ENCODE measurements around the gene HES4.

The HES4 gene, protein sequence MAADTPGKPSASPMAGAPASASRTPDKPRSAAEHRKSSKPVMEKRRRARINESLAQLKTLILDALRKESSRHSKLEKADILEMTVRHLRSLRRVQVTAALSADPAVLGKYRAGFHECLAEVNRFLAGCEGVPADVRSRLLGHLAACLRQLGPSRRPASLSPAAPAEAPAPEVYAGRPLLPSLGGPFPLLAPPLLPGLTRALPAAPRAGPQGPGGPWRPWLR

DNA sequence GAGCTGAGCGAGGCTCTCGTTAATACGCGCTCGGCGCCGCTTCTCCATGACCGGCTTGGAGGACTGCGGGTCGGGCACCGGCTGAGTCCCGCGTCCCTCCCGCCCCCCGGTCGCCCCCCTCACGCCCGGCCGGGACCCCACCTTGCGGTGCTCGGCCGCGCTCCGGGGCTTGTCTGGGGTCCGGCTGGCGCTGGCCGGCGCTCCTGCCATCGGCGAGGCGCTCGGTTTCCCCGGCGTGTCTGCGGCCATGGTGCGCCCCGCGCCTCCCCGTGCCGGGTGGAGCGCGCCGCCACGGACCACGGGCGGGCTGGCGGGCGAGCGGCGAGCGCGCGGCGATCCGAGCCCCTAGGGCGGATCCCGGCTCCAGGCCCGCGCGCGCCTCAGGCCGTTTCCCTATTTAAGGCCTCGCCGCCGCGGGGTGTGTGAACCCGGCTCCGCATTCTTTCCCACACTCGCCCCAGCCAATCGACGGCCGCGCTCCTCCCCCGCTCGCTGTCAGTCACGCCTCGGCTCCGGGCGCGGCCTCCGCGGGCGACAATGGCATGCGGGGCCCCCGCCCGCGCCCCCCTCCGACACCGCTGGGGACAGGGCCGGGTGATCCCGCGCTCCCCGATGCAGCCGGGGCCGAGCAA is at the start of gene HES4:
Gene HES4, minus strand, starts transcription at position 373 of the 632 bp plus-strand sequence. Its CDS starts 124 bp downstream, at position 249.
- peak; percentile 65 for DNase-seq

DNA sequence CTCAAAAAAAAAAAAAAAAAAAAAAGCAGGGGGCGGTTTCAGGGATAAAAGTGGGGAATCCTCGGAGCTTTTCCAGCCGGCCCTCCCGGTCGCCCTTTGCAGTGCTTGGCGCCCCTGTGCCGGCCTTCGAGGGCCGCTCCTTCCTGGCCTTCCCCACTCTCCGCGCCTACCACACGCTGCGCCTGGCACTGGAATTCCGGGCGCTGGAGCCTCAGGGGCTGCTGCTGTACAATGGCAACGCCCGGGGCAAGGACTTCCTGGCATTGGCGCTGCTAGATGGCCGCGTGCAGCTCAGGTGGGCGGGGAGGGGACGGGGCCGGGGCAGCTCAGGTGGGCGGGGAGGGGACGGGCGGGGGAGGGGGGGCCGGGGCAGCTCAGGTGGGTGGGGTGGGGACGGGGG is 48.9 kb upstream of the HES4 start:
- DNase-seq: no peak

DNA sequence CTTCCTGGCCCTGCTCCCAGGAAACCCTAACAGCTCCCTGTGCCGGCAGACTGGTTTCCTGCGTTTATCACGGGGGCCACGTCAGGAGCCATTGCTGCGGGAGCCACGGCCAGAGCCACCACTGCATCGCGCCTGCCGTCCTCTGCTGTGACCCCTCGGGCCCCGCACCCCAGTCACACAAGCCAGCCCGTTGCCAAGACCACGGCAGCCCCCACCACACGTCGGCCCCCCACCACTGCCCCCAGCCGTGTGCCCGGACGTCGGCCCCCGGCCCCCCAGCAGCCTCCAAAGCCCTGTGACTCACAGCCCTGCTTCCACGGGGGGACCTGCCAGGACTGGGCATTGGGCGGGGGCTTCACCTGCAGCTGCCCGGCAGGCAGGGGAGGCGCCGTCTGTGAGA is 48.1 kb upstream of the HES4 start:
- DNase-seq: no peak

DNA sequence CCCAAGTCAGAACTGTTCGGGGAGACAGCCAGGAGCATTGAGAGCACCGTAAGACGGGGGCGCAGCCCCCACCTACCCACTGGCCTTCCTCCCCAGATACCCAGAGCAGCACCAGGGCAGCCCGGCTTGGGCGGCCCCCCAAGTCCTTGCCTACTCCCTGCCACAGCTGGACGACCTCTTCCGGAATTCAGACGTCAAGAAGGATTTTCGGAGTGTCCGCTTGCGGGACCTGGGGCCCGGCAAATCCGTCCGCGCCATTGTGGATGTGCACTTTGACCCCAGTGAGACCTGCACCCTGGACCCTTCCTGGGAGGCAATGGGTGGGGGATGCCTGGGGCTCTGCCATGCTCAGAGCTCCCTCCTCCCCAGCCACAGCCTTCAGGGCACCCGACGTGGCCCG is 47.5 kb upstream of the HES4 start:
- DNase-seq: no peak

DNA sequence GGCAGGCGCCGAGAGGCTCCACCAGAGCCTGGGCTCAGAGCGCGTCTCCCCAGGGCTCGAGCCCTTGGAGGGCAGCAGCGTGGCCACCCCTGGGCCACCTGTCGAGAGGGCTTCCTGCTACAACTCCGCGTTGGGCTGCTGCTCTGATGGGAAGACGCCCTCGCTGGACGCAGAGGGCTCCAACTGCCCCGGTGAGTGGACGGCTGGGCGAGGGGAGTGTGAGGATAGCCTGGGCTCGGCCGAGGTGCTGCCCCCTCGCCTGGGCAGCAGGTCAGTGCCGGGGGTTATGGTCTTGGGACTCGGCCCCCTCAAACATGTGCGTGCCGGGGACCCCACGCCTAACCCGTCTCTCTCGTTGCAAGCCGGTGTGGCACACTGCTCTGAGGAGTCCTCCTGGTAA is 46.9 kb upstream of the HES4 start:
- no peak for DNase-seq

DNA sequence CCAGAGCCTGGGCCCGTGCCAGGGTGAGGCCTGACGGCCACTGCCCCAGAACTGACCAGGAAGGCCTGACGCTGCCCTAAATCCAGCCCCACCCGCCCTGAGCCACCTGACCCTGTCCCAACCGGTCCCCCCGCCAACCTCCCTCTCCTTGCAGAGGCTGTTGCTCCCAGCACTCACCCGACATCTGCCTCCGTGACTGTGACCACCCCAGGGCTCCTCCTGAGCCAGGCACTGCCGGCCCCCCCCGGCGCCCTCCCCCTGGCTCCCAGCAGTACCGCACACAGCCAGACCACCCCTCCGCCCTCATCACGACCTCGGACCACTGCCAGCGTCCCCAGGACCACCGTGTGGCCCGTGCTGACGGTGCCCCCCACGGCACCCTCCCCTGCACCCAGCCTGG is 46.3 kb upstream of the HES4 start:
- no peak for DNase-seq

DNA sequence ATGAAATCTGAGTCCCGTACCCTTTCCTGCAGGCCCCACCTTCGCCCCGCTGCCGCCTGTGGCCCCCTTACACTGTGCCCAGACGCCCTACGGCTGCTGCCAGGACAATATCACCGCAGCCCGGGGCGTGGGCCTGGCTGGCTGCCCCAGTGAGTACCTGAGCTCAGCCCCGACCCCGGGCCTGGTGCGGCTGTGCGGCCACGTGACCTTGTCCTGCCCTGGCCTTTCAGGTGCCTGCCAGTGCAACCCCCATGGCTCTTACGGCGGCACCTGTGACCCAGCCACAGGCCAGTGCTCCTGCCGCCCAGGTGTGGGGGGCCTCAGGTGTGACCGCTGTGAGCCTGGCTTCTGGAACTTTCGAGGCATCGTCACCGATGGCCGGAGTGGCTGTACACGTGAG is 45.2 kb upstream of the HES4 start:
- no peak for DNase-seq

DNA sequence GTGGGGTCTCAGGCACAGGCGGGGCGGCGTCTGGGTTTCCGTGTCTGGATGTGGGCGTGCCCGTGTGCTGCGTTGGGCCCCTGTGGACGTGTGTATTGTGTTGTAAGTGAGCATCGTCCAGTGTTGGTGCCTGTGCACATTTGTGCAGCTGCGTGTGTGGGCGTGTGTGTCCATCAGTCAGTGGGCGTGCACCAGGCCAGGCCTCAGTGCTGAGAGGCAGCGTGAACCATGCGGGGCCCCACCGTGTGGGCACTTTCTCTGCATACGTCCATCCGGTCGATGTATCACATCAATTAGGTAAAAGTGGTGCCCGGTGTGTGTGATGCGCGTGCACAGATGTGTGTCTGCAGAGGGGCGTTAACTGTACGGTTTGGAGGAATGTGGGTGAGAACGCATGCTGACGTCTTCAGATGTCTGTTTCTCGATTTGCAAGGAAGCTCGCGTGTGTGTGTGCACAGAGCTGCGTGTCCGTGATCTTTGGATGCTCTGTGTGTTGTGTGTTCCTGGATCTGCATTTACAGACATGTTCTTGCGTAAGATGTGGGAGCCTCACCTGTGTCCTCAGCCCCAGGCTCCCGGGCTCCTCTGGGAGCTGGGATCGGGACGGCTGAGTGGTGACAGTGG is 44.7 kb upstream of the HES4 start:
- no peak for DNase-seq

DNA sequence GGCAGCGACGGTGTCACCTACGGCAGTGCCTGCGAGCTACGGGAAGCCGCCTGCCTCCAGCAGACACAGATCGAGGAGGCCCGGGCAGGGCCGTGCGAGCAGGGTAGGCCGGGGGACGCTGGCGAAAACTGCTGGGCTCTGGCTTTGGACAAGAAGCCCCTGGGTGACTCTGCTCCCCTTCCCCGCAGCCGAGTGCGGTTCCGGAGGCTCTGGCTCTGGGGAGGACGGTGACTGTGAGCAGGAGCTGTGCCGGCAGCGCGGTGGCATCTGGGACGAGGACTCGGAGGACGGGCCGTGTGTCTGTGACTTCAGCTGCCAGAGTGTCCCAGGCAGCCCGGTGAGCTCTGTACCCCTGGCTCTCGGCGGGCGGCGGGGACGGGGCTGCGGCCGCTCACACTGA is 44.0 kb upstream of the HES4 start:
- no peak for DNase-seq

DNA sequence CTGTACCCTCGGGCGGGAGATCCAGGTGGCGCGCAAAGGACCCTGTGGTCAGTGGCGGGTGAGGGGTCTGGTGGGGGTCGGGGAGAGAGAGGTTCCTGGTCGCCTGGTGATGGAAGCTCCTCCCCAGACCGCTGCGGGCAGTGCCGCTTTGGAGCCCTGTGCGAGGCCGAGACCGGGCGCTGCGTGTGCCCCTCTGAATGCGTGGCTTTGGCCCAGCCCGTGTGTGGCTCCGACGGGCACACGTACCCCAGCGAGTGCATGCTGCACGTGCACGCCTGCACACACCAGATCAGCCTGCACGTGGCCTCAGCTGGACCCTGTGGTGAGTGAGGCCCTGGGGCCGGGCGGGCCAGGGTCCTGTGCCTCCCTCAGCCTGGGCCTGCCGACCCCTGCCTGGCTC is 43.5 kb upstream of the HES4 start:
- DNase-seq: no peak

DNA sequence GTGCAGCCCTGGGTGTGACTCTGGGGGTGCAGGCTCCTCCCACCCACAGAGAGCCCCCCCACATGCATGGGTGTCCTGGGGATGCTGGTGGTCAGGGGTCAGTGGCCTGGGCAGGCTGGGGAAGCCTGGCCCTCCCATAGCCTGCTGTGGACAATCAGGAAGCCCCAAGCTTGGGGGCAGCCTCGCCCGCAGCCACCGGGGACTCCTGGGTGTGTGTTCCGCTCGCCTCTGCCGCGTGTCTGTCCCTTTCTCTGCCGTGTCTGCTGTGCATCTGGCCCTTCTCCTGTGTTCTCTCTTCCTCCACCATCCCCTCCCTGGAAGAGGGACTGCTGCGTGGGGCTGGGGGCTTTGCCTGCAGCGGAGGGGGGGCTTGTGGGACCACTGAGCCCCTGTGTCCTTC is 42.9 kb upstream of the HES4 start:
- no peak for DNase-seq

DNA sequence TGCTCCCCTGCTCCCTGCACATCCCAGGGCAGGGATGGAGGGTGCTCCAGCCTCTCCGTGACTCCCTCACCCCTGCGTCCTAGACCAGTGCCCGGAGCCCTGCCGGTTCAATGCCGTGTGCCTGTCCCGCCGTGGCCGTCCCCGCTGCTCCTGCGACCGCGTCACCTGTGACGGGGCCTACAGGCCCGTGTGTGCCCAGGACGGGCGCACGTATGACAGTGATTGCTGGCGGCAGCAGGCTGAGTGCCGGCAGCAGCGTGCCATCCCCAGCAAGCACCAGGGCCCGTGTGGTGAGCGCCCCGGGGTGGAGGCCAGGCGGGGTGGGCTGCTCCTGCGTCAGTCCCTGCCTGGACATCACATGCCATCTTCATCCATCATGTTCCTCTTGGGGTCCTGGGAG is 42.0 kb upstream of the HES4 start:
- DNase-seq: no peak

DNA sequence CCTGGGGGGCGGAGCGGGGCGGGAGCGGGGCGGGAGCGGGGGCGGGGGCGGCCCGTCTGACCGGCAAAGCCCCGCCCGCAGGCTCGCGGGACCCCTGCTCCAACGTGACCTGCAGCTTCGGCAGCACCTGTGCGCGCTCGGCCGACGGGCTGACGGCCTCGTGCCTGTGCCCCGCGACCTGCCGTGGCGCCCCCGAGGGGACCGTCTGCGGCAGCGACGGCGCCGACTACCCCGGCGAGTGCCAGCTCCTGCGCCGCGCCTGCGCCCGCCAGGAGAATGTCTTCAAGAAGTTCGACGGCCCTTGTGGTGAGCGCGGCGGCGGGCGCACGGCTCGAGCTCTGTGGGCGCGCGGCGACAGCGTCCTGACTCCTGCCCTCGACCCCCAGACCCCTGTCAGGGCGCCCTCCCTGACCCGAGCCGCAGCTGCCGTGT is 41.2 kb upstream of the HES4 start:
- no peak for DNase-seq

DNA sequence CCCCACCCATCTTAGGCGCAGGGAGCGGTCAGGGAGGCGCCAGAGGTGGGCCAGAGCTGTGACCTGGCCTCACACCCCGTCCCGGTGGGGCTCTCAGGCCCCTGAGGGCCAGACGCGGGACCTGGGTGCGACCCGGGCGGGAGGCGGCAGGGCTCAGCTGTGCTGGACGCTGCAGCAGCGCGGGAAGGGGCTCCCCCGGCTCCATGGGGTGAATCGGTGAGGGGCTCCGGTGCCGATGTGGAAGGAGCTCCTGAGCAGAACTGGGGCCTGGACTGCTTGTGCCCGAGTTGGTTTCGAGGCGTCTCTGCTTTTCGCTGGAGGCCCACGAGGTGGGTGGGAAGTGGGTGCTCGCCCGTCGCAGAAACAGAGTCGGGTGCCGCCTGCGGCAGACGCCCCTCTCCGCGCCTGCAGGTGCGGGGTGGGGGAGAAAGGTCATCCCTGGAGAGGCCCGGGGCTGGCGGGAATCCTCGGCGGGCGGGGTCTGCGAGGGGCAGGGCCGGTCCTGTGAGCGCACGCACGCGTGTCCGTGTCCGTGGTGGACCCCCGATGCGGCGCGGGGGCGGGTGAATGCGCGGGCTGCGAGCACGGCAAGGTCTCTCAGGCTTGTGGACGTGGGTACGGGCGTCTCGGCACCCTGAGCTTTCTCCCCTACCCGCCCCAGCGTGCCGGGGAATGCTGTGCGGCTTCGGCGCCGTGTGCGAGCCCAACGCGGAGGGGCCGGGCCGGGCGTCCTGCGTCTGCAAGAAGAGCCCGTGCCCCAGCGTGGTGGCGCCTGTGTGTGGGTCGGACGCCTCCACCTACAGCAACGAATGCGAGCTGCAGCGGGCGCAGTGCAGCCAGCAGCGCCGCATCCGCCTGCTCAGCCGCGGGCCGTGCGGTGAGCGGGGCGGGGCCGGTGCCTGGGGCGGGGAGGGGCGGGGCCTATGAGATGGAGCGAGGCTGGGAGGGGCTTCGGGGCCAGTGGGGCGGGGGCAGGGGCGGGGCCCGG is 40.4 kb upstream of the HES4 start:
- DNase-seq: peak; percentile 53

DNA sequence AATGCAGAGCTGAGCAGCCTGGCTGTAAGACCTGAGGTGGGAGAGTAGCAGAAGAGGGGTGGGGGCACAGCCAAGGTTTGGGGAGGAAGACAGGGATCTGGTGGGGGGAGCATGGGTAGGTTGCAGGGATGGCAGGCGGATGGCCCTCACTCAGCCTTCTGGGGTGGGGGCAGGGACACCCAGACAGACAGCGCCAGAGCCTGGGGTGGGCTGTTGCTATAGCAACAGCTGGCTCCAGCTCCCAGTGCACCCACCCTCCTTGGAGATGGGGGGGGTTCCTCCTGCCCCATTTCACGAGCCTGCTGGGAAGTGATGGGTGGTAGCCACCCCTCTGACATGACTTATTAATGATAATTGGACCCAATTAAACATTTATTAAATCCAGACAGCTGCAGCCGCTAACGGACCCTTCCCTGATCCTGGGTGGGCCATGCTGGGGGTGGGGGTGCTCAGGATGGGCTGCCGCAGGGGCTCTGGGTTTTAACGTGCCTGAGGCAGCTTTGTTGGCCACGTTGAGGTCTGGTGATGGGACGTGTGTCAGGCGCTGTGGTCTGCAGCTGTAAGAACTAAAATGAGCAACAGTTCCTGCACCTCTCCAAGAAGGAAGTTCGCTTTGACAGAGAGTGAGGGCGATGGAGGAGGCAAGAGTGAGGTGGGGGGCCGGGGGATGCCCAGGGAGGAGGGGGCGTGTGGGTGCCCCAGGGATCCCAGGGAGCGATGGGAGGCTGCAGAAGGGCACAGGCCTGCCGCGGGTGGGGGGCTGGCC is 39.4 kb upstream of the HES4 start:
- no peak for DNase-seq

DNA sequence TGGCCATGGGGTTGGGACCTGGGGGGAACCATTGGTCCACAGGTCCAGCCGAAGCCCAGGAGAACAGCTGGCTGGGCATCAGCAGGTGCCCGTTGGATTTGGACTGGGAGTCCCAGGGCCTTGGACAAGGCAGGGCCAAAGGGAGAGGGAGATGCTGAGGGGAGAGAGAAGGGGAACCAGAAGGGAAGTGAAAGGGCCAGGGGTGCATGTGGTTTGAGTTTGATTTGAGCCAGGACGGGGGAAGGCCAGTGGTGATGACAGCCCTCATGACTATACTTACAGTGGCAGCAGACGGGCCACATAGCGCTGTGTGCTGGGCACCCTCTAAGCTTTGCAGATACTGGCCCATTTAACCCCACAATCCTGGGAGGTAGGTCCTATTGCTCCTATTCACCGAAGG is 38.8 kb upstream of the HES4 start:
- DNase-seq: no peak

DNA sequence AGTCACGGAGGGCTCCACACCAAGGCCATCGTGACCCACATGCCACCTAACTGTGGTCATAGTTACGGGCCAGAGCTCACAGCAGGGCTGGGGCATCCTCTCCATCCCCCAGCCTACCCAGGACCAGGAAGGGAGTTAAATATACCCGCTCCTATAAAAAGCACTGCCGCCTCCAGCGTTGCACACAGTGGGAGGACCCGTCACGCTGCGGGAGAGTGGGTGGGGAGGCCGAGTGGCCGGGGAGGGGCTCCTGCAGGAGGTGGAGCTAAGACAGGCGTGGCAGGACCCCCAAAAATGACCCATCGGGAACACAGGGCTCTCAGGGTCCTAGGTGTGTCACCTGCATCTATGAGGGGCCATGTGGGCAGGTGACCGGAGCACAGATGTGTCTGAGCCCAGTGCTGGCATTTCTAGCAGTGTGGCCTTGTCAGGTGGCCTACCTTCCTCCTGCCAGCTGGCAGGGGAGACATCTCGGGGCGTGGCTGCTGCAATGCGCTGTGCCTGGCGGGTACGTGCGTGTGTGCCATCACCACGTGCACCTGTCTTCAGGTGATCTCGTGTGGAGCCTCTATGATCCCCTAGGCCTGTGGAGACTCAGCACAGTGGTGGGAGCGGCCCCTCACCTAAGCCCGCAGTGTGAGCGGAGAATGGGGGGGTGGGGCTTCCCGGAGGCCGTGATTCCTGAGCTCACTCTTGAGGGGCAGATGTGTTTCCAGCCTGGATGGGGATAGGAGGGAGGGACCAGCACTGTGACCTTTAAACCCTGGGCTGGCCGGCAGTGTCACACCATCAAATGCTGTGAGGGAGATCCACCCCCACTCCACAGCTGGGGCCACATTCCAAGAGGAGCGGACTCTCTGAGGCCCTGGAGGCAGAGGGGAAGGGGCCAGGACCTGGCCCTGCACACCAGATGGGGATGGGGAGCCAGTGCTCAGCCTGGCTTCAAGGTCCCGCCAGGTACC is 37.8 kb upstream of the HES4 start:
- DNase-seq: no peak

DNA sequence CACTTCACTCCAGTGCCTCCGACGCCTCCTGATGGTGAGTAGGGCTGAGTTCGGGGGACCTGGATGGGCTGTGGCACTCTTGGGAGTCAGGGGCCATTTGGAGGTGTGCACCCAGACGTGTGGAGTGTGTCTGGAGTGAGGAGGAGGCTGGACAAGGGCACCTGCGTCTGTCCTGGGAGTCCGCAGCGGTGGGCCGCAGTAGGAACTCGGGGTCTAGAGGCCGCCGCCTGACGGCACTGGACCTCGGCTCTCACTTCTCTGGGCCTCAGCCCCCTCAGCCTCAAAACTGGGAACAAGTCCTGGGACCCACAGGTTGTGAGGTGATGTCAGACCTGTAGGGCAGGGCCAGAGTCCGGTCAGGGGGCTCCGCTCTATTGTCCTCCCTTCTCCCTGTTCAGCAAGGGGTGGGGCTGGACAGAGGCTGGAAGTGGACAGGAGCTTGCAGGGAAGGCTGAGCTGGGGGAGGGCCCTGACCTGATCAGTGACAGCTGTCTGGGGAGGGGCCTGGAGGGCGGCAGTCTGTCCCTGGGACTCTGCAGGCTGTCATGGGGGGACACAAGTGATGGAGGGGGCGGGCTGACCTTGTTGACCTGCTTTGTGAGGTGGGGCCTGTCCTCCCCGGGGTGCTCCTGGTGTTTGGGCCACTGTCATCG is 35.5 kb upstream of the HES4 start:
- no peak for DNase-seq

DNA sequence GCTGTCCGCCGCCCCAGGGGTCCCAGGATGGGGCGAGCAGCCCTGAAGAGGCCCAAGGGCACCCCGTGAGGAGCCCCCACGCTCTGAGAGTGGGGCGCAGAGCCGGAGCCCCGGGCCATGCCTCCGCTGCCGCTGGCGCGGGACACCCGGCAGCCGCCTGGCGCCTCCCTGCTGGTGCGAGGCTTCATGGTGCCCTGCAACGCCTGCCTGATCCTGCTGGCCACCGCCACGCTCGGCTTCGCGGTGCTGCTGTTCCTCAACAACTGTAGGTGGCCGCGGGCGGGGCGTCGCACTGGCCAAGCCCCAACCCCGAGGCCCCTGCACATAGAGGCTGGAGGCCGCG is 34.5 kb upstream of the HES4 start:
- no peak for DNase-seq

DNA sequence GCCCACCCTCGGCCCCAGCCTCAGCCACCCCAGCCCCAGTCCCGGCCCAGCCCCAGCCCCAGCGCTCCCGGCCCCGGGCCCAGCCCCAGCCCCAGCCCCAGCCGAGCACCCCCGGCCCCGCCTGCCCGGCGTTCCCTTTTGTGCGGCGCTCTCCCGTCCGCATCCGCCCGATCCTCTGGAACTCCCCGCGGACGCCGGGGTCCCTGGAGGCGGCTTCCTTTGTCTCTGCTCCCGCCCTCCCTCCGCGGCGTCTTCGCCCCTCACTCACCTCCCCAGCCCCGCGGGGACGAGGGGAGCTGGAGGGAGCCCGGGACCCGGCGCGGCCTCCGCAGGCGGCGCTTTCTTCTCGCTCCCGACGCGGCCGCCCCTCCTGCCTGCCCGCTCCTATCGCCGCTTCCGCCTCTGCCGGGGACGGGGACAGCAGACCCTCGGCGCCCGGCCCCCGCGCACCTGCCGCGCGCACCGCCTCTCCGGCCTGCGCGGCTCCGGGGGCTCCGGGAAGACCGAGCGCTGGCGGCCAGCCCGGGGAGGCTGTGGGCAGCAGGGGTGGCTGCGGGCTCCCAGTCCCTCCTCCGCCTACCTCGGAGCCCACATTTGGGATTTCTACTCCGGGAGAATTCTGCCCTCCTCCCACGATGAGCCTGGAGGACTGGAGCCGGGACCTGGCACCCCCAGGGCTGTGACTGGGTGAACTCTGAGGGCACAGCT is 34.0 kb upstream of the HES4 start:
- DNase-seq: no peak
